HG03097 (cell line): ENCODE results near the gene CLEC3B.
"Not testable (repeated sequence)": the region's sequence is repeated elsewhere in the genome, so short reads cannot be mapped to it uniquely, and the experiment has no call there.

Experiments used
- ATAC-seq: cut with Tn5 transposase; IDR thresholded peaks from one replicate; pipeline ENCODE4 v1.9.1; 2021; ENCODE audit not compliant: unreplicated experiment, low FRiP score

The CLEC3B gene

DNA sequence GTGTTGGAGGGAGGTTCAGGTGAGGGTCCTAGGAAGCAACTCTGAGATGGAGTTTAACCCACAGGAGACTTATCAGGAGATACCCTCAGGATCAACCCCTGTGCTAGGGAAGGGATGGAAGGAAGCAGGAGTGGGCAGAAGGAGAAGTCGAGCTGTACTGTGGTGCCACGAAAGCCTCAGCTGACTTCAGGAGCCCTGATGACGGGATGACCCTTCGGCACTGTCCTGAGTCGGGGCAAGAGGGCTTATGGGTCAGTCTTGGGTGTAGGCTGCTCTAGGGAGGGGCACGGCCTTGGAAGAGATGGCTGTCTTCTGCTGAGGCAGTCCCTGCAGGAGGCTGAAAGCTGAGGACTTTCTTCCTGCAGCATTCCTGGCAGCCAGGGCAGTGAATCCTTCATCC is 7.7 kb downstream of the CLEC3B start:
- no peak for ATAC-seq

DNA sequence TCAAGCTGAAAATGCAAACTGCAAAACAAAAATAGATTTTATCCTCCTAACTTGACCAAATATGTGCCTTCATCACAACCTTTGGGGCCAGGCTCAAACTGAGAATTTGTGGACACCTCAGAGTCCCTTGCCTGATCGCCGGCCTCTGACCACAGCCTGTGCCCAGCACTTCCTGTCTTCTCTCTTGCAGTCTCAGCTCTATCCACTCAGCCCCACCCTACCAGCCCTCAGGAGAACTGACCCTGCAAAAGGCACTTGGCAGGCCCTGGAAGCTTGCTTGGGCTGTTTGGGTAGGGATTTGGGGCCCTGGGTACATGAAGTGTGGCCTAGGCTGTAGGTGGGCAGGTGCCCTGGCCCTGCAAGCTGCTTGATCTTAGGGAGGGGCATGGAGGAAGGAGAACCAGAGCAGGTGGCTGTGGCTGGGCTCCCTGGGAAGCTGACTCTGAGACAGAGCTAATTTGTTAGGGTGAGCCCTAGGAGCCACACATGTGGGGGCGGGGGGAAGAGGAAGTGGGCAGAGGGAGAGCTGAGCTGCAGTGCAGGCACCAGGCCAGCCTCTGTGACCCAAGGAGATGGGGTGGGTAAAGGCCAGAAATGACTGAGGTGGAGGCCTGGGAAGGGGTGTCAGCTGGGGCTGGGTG is 8.6 kb downstream of the CLEC3B start:
- ATAC-seq, result no peak

DNA sequence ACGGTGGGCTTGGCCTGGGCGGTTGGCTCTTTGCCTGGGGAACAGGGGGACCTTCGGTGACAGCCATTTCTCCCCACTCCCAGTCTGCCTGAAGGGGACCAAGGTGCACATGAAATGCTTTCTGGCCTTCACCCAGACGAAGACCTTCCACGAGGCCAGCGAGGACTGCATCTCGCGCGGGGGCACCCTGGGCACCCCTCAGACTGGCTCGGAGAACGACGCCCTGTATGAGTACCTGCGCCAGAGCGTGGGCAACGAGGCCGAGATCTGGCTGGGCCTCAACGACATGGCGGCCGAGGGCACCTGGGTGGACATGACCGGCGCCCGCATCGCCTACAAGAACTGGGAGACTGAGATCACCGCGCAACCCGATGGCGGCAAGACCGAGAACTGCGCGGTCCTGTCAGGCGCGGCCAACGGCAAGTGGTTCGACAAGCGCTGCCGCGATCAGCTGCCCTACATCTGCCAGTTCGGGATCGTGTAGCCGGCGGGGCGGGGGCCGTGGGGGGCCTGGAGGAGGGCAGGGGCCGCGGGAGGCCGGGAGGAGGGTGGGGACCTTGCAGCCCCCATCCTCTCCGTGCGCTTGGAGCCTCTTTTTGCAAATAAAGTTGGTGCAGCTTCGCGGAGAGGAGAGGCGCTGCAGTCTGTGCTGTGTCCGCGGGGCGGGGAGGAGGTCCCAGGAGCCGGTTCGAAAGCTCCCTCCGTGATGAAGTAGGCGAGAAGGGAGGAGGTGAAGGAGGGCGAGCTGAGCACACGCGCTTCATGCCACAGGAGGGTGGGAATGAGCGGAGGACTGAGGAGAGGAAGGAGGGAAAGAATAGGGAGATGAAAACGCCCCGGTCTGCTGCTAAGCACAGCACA is 9.6 kb downstream of the CLEC3B start:
- ATAC-seq, result no peak

- no peak for ATAC-seq
These were observed 11.8 kb downstream of the CLEC3B start for GRCh38 chr3:45037720-45038455.

DNA sequence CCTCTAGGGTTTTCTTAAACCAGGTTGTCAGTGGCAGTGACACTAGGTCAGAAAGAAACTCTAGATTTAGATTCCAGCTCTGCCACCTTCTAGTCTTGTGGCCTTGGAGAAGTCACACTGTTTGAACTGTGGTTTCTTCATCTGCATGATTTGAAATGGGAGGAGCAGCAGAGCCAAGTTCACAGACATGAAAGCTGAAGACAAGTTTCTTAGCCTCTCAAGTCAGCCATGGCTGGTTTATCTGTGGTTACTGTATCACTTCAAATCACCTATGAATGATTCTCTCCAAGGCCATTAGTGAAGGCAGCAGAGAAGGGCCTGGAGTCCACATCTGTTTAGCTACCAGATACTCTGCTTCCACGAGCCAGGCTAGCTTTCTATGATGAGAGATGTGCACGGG is 15.6 kb downstream of the CLEC3B start:
- no peak for ATAC-seq

DNA sequence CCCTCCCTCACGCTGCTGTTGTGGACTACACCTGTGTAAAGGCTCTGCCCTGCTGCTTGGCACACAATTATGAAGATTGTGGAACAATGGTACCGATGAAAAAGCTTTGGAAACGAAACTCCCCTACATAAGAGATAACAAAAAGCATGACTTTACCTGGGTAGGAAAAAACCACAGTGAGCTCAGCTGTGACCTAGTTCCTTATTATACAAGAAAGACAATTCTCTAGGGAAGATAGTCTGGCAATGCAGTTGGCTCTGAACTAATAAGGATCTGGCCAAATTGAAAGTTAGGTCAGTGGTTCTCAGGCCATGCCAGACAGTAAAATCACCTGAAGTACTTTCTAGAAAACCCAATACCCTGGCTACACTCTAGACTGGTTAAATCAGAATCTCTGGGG is 16.1 kb downstream of the CLEC3B start:
- no peak for ATAC-seq

DNA sequence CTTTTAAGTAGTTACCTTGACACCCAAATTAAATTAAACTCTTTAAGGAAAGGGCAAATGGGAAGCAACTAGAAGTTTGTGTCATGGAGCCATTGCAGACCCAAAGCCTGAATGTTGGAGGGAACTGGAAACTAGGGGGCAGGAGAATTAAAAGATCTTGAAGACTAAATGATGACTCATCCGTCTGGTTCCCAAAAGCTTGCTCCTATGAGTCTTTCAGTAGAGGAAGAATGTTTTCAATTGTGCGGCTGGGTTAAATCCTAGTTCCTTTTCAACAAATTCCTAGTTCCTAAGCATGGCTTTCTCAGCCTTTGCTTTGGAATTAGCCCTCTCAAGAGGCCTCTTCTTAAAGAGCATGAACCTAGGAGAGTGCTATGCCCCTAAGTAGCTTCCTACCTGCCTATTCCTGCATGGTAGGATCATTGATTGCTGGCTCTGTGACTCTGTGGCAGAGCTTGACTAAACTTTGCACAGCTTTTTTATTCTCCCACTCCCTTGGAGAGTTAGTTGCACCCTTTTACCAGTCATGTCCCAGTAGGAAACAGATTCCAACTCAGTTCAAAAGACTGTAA is 17.7 kb downstream of the CLEC3B start:
- no peak for ATAC-seq

DNA sequence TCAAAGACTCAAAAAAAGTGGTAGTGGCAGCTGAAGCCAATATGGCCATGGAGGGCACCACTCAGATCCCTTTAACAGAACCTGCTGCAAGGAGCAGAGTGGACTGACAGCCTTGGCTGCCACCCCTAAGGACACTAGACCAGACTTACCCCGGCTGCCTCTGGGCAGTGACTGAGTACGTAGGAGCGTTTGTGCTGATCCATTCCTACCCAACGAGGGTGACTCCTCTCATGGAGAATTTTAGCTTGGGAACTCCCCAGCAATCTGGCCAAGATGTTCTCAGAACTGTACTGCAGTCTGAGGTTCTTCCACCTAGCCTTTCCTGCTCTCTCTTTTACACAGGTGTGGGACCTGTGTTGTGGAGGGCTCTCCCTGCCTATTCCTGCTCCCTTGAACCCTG is 22.1 kb downstream of the CLEC3B start:
- ATAC-seq, result no peak

- no peak for ATAC-seq
These were observed 23.7 kb downstream of the CLEC3B start for GRCh38 chr3:45049807-45050206.

DNA sequence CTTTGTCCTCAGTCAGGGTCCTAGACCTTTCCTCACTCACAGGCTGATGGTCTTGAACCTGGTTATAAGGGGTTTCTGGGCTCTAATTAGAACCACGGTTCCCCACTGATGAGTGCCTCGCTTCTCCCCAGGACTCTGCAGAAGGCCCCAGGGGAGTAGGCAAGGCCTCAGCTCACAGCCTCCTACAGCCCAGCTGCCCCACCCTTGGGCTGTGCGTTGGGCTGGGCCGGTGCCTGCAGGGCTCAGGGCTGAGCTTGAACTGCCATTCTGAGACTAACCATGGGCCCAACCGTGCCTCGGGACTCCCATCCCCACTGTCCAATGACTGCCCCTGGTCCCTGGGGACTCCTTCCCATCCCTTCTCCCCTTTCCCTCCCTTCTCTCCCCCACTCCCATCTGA is 25.6 kb downstream of the CLEC3B start:
- no peak for ATAC-seq

DNA sequence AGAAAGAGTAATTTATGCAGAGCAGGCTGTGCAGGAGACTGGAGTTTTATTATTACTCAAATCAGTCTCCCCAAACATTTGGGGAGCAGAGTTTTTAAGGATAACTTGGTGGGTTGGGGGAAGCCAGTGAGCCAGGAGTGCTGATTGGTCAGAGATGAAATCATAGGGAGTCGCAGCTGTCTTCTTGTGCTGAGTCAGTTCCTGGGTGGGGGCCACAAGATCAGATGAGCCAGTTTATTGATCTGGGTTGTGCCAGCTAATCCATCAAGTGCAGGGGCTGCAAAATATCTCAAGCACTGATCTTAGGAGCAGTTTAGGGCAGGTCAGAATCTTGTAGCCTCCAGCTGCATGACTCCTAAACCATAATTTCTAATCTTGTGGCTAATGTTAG is 27.7 kb downstream of the CLEC3B start:
- not testable (repeated sequence) for ATAC-seq

DNA sequence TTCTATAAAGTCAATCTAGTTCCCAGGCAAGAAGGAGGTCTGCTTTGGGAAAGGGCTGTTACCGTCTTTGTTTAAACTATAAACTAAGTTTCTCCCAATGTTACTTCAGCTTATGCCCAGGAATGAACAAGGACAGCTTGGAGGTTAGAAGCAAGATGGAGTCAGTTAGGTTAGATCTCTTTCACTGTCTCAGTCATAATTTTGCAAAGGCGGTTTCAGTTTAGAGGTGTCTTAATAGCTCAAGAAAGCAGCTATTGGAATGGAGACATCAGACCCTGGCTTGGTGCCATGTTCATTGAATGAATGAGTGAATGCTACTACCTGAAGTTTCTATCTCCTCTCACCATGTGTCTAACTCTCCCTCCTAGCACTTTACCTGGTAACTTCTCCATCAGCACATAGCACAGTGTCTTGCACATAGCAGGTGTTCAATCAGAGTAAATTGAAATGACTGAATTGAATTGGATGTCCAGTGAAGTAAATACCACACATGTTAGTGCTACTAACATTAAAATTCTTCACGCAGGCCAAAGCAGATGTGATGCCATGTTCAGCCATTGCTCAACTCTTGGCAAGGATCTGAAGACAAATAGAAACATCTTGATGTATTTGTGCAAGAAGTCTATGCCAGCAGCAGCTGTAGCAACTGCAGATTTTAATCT is 28.2 kb downstream of the CLEC3B start:
- no peak for ATAC-seq

- ATAC-seq, result no peak
These were observed 28.9 kb downstream of the CLEC3B start for GRCh38 chr3:45055032-45055410.

- no peak for ATAC-seq
These were observed 29.5 kb downstream of the CLEC3B start for GRCh38 chr3:45055411-45056143.

GRCh38 chr3:45056608-45057301 is 30.7 kb downstream of the CLEC3B start:
- ATAC-seq, result no peak

DNA sequence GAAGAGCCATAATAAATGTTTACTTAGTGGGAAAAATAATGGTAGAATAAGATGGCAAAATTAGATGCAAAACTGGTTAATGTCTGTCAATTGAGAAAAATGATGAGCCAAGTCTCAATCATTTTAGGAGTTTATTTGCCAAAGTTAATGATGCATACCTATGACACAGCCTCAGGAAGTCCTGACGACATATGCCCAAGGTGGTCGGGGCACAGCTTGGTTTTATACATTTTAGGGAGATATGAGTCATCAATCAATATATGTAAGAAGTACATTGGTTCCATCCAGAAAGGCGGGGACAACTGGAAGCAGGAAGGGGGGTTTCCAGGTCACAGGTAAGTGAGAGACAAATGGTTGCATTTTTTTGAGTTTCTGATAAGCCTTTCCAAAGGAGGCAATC is 31.5 kb downstream of the CLEC3B start:
- ATAC-seq, result no peak

DNA sequence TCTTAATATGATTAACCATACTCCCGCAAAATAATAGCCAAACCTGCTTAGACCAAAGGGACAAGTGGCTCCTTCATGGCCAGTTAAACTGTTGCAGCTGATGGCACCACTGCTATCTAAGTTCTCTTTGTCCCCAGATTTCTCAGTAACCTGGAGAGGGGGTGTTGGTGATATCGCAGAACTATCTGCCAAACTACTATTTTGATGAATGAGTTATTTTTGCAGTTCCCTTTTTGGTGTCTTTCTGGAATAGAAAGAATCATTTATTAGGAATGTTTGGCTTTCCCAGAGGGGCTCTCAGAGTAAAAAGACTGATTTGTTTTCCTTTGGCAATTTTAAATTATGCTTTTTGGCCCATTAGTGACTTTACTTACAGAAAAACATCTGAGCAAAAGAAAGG is 33.0 kb downstream of the CLEC3B start:
- ATAC-seq, result no peak

- no peak for ATAC-seq
These were observed 34.2 kb downstream of the CLEC3B start for GRCh38 chr3:45060165-45060892.

GRCh38 chr3:45062697-45063070 is 36.6 kb downstream of the CLEC3B start:
- ATAC-seq, result no peak
